ENCODE measurements around the gene EDDM3A. TPM values are rescaled to one million over a fixed set of nuclear protein-coding genes. Genes with fewer than 3 reads are reported as not detected.
A peak's percentile ranks its signal among the peaks of the same experiment; 100 is the strongest.
"Not testable (repeated sequence)": the region's sequence is repeated elsewhere in the genome, so short reads cannot be mapped to it uniquely, and the experiment has no call there.

The EDDM3A gene, protein sequence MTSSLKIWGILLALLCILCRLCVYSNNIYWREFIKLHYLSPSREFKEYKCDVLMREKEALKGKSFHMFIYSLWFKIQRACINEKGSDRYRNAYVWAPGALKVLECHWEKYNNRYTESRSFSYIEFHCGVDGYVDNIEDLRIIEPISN
- total RNA-seq (2014; rRNA removed; shearing (Covaris generic)), result not detected in 2 replicates

DNA sequence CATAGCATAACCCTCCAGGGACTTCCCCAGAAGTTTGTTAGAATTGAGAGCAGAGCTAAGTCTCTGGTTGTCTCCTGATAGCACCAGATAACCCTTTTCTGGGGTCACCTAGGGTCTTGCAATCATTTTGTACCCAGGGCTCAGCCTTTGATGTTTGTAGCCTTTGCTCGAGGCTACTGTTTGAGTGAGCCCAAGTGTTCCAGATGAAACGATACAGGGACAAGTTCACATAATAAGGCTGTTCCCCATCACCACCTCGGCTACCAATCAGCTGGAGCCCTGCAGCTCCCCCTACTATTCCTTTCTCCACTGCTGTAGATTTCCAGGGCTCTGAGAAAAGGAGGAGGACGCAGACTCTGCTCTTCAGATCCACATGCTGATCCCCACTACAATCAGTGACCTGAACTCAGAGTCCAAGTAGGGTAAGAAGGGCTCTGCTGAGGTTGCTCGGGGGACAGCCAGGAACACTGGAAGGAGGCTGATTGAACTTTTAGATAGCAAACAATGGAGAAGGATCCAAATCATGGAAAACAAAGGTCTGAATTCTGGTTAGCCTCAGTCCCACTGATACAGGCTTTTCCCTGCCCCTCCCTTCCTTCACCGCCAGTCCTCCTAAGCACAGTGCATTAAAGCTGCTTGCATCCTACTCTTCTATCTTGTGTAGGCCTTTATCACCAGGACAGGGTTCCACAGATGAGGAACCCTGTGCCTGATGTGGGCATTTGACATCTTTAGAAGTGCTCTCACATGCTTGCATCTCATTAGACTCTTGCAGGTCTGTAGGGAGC, at the start of gene EDDM3A:
Gene EDDM3A (plus strand): TSS at position 317 of the 788 bp plus-strand sequence. CDS start 1,694 bp downstream, outside the sequence.
- Histone ChIP-seq H3K9me3 (replicated peaks) (no peaks in the 10 kb centered on the region), H3K27me3 (replicated peaks) (no peaks in the 10 kb centered on the region), H3K36me3 (no peaks in the 10 kb centered on the region), H3K4me3 (no peak within 1 kb of the TSS), H3K4me1 (replicated peaks) (no peaks in the 10 kb centered on the region), H3K27ac (no peak within 1 kb of the TSS)
- no peak for DNase-seq (ENCODE audit: low read depth in 1 of 2, low spot score in 2 of 2)

DNA sequence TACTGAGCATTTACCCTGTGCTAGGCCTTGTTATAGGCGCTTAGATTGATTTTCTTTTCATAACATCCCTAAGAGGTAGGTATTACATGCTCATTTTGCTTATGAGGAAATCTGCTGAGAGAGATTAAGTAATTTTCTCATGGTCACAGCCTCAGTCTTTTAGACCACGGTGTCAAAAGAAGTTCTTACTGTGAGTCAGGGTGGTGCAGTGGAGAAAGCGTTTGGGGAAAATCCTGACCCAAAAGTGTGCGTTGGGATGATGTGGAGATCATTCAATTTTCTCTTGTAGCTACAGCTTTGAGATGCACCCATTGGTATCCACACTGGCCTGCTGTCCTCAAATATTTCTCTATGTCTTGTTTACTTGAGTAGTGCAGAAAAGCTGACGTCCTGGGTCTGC, 48.9 kb upstream of the EDDM3A start:
- Histone ChIP-seq H3K9me3 (replicated peaks) (no peaks in the 10 kb centered on the region), H3K36me3 (no peaks in the 10 kb centered on the region), H3K4me3 (no peak overlapping the region), H3K27ac (no peak overlapping the region), H3K4me1 (replicated peaks) (no peaks in the 10 kb centered on the region), H3K27me3 (replicated peaks) (no peaks in the 10 kb centered on the region)
- DNase-seq (ENCODE audit: low read depth in 1 of 2, low spot score in 2 of 2), result no peak

DNA sequence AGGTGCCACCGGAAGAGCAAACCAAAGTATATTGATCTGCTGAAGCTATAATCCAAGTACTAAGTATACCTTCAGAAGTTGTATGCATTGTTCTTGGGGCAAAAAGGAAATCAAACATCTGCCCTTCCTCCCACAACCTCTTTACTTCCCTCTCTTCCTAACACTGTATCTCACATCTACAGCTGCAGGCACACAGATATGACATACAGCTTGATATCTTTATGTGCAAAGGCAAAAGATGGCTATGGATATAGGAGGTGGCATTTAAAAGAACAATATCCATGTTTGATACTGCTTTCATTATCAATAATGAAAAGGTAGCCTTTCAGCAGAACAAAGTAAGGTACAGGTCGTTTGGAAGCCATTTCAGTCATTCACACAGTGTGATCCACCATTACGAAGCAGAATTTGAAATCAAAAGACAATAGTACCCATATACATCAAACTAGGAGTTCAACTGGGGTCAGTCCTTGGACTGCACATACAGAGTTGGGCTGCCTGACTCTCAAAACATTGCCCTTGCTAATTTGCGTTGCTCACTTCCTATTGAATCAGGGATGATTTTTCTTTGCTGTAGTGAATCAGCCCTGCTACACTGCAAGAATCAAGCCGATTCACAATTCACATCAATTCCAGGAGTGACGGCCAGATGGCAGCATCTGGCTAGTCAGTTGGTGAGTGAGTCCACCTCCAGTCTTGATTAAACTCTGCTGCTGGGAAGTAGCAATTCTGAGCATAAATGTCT, 48.2 kb upstream of the EDDM3A start:
- Histone ChIP-seq H3K27ac (no peak overlapping the region), H3K9me3 (replicated peaks) (no peaks in the 10 kb centered on the region), H3K4me1 (replicated peaks) (no peaks in the 10 kb centered on the region), H3K4me3 (no peak overlapping the region), H3K36me3 (no peaks in the 10 kb centered on the region), H3K27me3 (replicated peaks) (no peaks in the 10 kb centered on the region)
- peak in 1 of 2 experiments; percentile 16 for DNase-seq (ENCODE audit: low read depth in 1 of 2, low spot score in 2 of 2)

DNA sequence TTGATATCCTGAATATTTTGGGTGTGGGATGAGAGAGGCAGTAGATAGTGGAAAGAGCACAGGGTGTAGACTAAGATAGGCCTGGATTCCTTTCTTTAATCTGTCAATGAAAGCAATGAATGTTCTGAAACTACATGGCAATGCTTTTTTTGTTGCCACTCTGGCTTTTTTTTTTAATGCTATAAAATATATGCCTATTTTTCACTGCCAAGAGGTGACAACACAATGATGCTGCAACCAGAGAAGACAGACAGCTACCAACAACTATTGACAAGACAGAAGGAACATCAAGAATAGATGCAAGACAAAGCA, 47.7 kb upstream of the EDDM3A start:
- DNase-seq (ENCODE audit: low read depth in 1 of 2, low spot score in 2 of 2), result no peak
- Histone ChIP-seq H3K36me3 (no peaks in the 10 kb centered on the region), H3K27ac (no peak overlapping the region), H3K27me3 (replicated peaks) (no peaks in the 10 kb centered on the region), H3K4me1 (replicated peaks) (no peaks in the 10 kb centered on the region), H3K4me3 (no peak overlapping the region), H3K9me3 (replicated peaks) (no peaks in the 10 kb centered on the region)

DNA sequence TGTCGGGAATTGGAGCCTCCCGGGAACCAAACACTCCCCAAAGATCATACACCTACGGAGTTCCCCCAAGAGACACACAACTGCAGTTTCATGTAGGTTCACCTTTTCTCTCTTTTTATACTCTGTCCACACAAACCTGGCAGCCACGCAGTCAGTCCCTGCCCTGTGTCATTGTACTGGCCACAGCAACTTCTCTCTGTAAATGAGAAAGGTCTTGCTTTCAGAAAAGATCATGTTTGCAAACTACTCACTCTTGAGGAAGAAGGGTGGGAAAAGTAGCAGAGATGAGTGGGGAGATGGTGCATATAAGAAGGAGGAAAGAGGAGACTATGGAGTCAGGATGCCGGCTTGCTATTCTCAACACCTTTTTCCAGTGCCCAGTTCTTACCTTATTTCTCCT, 46.8 kb upstream of the EDDM3A start:
- no peaks in the 10 kb centered on the region for H3K27me3 ChIP-seq (replicated peaks)
- H3K4me1 ChIP-seq (replicated peaks), result no peaks in the 10 kb centered on the region
- no peaks in the 10 kb centered on the region for H3K36me3 ChIP-seq
- no peak overlapping the region for H3K27ac ChIP-seq
- no peaks in the 10 kb centered on the region for H3K9me3 ChIP-seq (replicated peaks)
- H3K4me3 ChIP-seq, result no peak overlapping the region
- no peak for DNase-seq (ENCODE audit: low read depth in 1 of 2, low spot score in 2 of 2)

DNA sequence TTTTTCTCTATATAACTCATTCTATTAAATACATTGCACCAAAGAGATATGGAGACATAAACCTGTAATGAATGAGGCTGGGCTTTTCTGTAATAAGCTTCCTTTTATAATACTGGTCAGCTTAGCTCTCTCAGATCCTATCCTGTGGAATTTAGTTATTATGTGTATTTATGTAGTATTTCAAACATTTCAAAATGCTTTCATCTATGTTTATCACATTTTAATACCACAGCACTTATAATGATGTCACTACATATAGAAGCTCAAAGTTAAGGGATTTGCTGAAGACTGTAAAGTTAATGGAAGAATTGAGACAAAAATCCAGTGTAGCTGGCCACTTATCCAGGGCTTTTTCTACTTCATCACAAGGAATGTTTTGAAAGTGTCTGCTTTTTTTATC, 45.8 kb upstream of the EDDM3A start:
- no peaks in the 10 kb centered on the region for H3K9me3 ChIP-seq (replicated peaks)
- DNase-seq (ENCODE audit: low read depth in 1 of 2, low spot score in 2 of 2), result no peak
- no peaks in the 10 kb centered on the region for H3K36me3 ChIP-seq
- no peaks in the 10 kb centered on the region for H3K4me1 ChIP-seq (replicated peaks)
- no peak overlapping the region for H3K4me3 ChIP-seq
- H3K27me3 ChIP-seq (replicated peaks), result no peaks in the 10 kb centered on the region
- H3K27ac ChIP-seq, result no peak overlapping the region

DNA sequence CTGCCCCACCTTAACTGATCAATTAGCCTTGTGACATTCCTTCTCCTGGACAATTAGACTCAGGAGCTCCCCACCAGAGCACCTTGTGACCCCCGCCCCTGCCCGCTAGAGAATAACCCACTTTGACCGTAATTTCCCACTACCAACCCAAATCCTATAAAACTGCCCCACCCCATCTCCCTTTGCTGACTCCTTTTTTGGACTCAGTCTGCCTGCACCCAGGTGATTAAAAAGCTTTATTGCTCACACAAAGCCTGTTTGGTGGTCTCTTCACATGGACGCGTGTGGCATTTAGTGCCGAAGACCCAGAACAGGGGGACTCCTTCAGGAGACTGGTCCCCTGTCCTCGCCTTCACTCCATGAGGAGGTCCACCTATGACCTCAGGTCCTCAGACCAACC, 44.7 kb upstream of the EDDM3A start:
- not testable (repeated sequence) for H3K27me3 ChIP-seq (replicated peaks); H3K36me3 ChIP-seq; DNase-seq (ENCODE audit: low read depth in 1 of 2, low spot score in 2 of 2); H3K4me3 ChIP-seq; H3K9me3 ChIP-seq (replicated peaks); H3K27ac ChIP-seq; H3K4me1 ChIP-seq (replicated peaks)

DNA sequence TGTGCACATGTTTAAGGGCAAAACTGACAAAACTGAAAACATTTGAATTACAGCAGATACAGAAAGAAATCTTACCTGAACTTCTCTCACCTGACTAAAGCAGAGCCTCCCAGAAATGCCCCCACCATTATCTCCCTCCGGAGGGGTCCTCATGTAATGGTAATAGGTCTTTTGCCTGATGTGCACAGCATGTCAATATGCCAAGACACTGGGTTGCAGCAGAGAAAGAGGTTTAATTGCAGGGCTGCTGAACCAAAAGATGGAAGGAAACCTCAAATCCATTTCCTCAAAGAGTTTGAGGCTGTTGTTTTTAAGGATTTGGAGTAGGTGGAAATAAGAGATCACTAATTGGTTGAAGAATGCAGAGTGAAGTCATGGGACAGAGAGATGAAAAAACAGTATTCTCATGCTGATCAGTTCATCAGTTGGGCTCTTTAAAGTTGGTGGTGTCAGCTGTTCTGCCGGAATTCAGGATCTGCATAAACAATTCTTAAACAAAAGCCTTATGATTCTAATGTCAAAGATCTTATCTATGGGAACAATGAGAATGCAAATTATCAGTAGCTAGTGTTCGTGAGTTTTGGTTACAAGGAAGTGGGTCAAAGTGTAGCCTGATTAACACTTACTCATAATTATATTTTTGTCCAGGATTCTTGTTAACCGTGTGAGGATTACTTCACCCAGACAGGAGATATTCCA, 38.9 kb upstream of the EDDM3A start:
- Histone ChIP-seq H3K27ac (no peak overlapping the region), H3K4me3 (no peak overlapping the region), H3K36me3 (no peaks in the 10 kb centered on the region), H3K27me3 (replicated peaks) (no peaks in the 10 kb centered on the region; the same call in 1 of the 2 replicates), H3K4me1 (replicated peaks) (no peaks in the 10 kb centered on the region), H3K9me3 (replicated peaks) (no peaks in the 10 kb centered on the region)
- no peak for DNase-seq (ENCODE audit: low read depth in 1 of 2, low spot score in 2 of 2)

DNA sequence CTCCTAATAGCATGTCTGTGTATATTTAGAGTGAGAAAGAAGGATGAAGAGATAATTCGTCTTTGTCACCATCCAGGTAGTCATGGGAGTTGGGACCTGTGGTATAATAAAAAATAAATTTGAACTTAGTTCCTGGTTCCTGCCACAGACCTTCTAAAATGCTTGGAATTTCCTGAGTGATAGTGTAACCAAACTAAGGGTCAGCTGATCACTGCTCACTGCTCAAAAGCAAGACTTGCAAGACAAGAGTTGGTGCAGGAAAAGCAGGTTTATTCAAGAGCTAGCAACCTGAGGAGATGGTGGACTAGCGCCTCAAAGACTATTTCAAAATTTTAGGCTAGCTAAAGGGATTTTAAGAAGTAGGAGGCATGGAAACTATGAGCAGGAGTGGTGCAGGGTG, 38.1 kb upstream of the EDDM3A start:
- no peaks in the 10 kb centered on the region for H3K36me3 ChIP-seq
- no peak overlapping the region for H3K27ac ChIP-seq
- no peak for DNase-seq (ENCODE audit: low read depth in 1 of 2, low spot score in 2 of 2)
- no peak overlapping the region for H3K4me3 ChIP-seq
- H3K9me3 ChIP-seq (replicated peaks), result no peaks in the 10 kb centered on the region
- no peaks in the 10 kb centered on the region; the same call in 1 of the 2 replicates for H3K27me3 ChIP-seq (replicated peaks)
- H3K4me1 ChIP-seq (replicated peaks), result no peaks in the 10 kb centered on the region

DNA sequence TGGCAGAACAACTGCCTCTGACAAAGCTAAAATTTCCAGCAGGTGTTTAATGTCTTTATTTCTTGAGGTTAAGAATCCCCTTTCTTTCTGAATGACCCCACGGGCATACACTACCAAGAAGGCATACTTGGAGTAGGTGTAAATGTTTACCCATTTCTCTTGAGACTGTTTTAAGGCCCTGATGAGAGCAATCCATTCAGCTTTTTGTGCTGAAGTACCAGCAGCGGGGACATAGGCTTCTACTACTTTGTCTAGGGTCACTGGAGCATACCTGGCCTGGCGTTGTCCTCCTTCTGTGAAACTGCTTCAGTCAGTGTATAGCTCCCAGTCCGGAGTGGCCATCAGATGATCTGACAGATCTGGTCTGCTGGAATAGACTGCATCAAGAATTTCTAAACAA, 34.4 kb upstream of the EDDM3A start:
- H3K9me3 ChIP-seq (replicated peaks), result no peaks in the 10 kb centered on the region
- no peak overlapping the region for H3K4me3 ChIP-seq
- no peak for DNase-seq (ENCODE audit: low read depth in 1 of 2, low spot score in 2 of 2)
- no peaks in the 10 kb centered on the region for H3K4me1 ChIP-seq (replicated peaks)
- no peaks in the 10 kb centered on the region for H3K36me3 ChIP-seq
- H3K27me3 ChIP-seq (replicated peaks), result no peaks in the 10 kb centered on the region; the same call in 1 of the 2 replicates
- no peak overlapping the region for H3K27ac ChIP-seq

DNA sequence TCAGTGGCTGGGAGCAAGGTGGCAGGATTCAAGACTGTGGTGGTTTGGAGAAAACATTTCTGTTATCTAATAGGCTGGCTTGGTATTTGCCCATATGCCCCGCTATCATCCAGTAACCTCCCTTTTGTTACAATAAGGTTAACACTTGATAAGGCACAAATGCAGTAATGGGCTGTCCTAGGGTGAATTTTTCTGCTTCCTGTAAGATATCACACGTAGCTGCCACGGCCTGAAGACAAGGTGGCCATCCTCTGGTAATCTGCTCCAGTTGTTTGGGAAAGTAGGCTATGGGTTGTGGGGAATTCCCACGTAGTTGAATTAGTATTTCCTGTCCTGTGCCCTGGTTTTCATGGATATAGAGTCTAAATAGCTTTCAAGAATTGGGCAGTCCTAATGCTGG, 34.0 kb upstream of the EDDM3A start:
- no peak for DNase-seq (ENCODE audit: low read depth in 1 of 2, low spot score in 2 of 2)
- Histone ChIP-seq H3K27ac (no peak overlapping the region), H3K9me3 (replicated peaks) (no peaks in the 10 kb centered on the region), H3K36me3 (no peaks in the 10 kb centered on the region), H3K4me3 (no peak overlapping the region), H3K27me3 (replicated peaks) (no peaks in the 10 kb centered on the region; the same call in 1 of the 2 replicates), H3K4me1 (replicated peaks) (no peaks in the 10 kb centered on the region)

DNA sequence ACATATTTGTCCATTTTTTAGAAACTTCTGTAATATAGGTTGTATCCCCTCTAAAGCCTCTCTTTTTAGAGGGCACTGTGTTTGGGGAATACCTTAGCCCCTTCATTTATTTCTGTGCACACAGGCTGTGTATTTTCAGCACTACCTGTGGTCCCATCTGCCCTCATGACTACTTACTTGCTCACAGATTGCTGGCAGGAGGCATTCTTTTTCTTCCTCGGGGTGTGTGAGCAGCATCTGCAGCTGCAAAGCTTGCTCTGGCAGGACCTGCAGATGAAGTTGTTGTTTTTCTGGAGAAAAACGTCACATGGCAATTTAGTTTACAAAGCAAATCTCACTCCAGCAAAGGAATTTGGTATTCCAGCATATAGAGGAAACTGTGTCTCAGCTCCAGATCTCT, 32.8 kb upstream of the EDDM3A start:
- DNase-seq (ENCODE audit: low read depth in 1 of 2, low spot score in 2 of 2), result no peak
- no peaks in the 10 kb centered on the region for H3K4me1 ChIP-seq (replicated peaks)
- H3K36me3 ChIP-seq, result no peaks in the 10 kb centered on the region
- H3K4me3 ChIP-seq, result no peak overlapping the region
- H3K9me3 ChIP-seq (replicated peaks), result no peaks in the 10 kb centered on the region
- no peak overlapping the region for H3K27ac ChIP-seq
- no peaks in the 10 kb centered on the region; the same call in 1 of the 2 replicates for H3K27me3 ChIP-seq (replicated peaks)

DNA sequence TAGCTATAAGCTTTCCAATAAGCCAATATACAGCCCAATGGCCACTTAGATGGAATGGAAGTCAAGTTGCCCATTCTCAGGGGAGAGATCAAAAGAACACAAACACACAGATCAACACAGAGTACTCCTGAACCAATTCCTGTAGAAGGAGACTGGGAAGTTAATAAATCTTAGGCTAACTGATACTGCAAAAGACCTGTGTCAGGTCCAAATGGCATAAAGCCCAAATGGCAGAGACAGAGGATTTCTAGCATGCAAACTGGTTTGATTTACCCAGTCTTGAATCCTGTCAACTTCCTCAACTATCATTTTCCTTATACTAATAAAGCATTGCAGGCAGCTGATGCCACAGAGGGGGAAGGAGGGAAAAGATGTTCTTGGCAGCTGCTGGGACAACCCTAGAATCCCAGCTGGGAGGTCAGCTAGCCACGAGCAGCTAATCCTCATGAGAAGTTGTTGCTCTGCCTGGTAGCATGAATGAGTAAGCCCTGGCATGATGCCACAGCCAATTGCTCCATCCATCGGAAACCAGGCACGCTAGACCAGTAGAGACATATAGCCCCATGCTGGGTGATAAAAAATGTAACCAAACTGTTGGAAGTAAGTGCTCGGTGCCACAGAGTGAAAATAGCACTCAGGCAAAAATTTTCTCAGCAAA, 31.0 kb upstream of the EDDM3A start:
- Histone ChIP-seq H3K4me3 (no peak overlapping the region), H3K9me3 (replicated peaks) (no peaks in the 10 kb centered on the region), H3K4me1 (replicated peaks) (no peaks in the 10 kb centered on the region), H3K27ac (no peak overlapping the region), H3K36me3 (no peaks in the 10 kb centered on the region), H3K27me3 (replicated peaks) (no peaks in the 10 kb centered on the region)
- DNase-seq (ENCODE audit: low read depth in 1 of 2, low spot score in 2 of 2), result no peak
